Type B pancreatic cell (in vitro differentiated cells): ENCODE measurements around the gene PDE9A. TPM values are rescaled to one million over a fixed set of nuclear protein-coding genes. Genes with fewer than 3 reads are reported as not detected.

ENCODE experiments used
- DNase-seq: peaks from one replicate; pipeline ENCODE4 v3.0.0; 2021; ENCODE audit warnings: mixed read lengths; ENCODE audit not compliant: unreplicated experiment; ENCODE audit errors: extremely low spot score
- H3K27ac Mint-ChIP-seq: 2 replicates; pipeline ENCODE4 v1.8.0; 2021; ENCODE audit warnings: mild to moderate bottlenecking, mixed read lengths
- H3K27me3 Mint-ChIP-seq: 2 replicates; pipeline ENCODE4 v1.8.0; 2021; ENCODE audit warnings: mixed read lengths
- H3K36me3 Mint-ChIP-seq: 2 replicates; pipeline ENCODE4 v1.8.0; 2021; ENCODE audit warnings: mixed read lengths
- H3K4me1 Mint-ChIP-seq: one replicate; pipeline ENCODE4 v1.8.0; 2021; ENCODE audit warnings: mixed read lengths; ENCODE audit not compliant: unreplicated experiment
- H3K4me3 Mint-ChIP-seq: 2 replicates; pipeline ENCODE4 v1.8.0; 2021; ENCODE audit warnings: mild to moderate bottlenecking, mixed read lengths
- H3K9me3 Mint-ChIP-seq: 2 replicates; pipeline ENCODE4 v1.8.0; 2021; ENCODE audit warnings: mixed read lengths
- CTCF ChIP-seq: fragments of 200-600 bp; sonication (generic); conservative IDR thresholded peaks from 2 replicates; pipeline ENCODE4 v1.5.0; 2021; ENCODE audit warnings: antibody characterized with exemption, mild to moderate bottlenecking
- total RNA-seq: library from RNA; stranded (reverse); gene quantifications from 2 replicates; pipeline ENCODE4 v1.2.1, GENCODE V29; 2021; ENCODE audit warnings: low replicate concordance

Gene PDE9A
- total RNA-seq, 1 donor from 2014 or later: 18.6 TPM

GRCh38 chr21:42735061-42735460, 81.6 kb downstream of the PDE9A start:
- Mint-ChIP-seq H3K4me1 (peaks cover 32% of the 10 kb centered on the region), H3K4me3 (no peak overlapping the region), H3K27ac (no peak overlapping the region), H3K9me3 (no peaks in the 10 kb centered on the region), H3K27me3 (no peaks in the 10 kb centered on the region), H3K36me3 (peaks cover 20% of the 10 kb centered on the region)
- no peak for TF ChIP-seq CTCF
- DNase-seq: no peak

GRCh38 chr21:42735944-42736343, 82.5 kb downstream of the PDE9A start:
- Mint-ChIP-seq H3K4me3 (no peak overlapping the region), H3K4me1 (peaks cover 32% of the 10 kb centered on the region), H3K27ac (no peak overlapping the region), H3K27me3 (no peaks in the 10 kb centered on the region), H3K36me3 (peaks cover 20% of the 10 kb centered on the region), H3K9me3 (no peaks in the 10 kb centered on the region)
- TF ChIP-seq CTCF: no peak
- no peak for DNase-seq

- Mint-ChIP-seq H3K27ac (peak overlapping the region; percentile 81), H3K4me3 (no peak overlapping the region), H3K36me3 (peaks cover 20% of the 10 kb centered on the region), H3K9me3 (no peaks in the 10 kb centered on the region), H3K4me1 (peaks cover 37% of the 10 kb centered on the region), H3K27me3 (no peaks in the 10 kb centered on the region)
- no peak for DNase-seq
- TF ChIP-seq CTCF: no peak
These were observed 83.4 kb downstream of the PDE9A start for GRCh38 chr21:42736646-42737350.

GRCh38 chr21:42737951-42738590, 84.7 kb downstream of the PDE9A start:
- H3K36me3 Mint-ChIP-seq: peaks cover 15% of the 10 kb centered on the region
- peak overlapping the region; percentile 81 for H3K27ac Mint-ChIP-seq
- no peak for DNase-seq

More at GRCh38 chr21:42737951-42738590, 84.7 kb downstream of the PDE9A start:
- H3K4me1 Mint-ChIP-seq: peaks cover 41% of the 10 kb centered on the region
- H3K4me3 Mint-ChIP-seq: no peak overlapping the region
- no peak for TF ChIP-seq CTCF
- no peaks in the 10 kb centered on the region for H3K9me3 Mint-ChIP-seq
- no peaks in the 10 kb centered on the region for H3K27me3 Mint-ChIP-seq
